HS-5 (cell line): ENCODE results near the gene SPATA31C1.
"Not testable (repeated sequence)": the region's sequence is repeated elsewhere in the genome, so short reads cannot be mapped to it uniquely, and the experiment has no call there.

Experiments used
- DNase-seq: peaks from one replicate; pipeline ENCODE4 v3.0.0-alpha.2; 2012; ENCODE audit warnings: low read depth

SPATA31C1 gene

DNA sequence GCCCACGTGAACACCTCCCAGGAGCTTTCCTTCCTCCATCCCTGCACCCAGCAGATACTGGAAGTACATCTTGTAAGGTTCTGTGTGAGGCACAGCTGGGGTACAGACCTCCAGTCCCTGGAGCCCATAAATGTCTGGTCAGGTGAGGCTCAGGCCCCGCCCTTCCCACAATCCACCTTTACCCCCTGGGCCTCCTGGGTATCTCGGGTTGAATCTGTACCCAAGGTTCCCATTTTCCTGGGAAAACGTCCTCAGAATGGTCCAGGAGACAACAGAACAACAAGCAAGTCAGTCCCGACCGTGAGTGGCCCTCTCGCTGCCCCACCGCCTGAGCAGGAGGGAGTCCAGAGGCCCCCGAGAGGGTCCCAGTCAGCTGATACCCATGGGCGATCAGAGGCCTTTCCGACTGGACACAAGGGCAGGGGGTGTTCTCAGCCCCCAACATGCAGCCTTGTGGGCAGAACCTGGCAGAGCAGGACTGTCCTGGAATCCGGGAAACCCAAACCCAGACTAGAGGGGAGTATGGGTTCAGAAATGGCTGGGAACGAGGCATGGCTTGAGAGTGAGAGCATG is 30.7 kb upstream of the SPATA31C1 start:
- no peak for DNase-seq

DNA sequence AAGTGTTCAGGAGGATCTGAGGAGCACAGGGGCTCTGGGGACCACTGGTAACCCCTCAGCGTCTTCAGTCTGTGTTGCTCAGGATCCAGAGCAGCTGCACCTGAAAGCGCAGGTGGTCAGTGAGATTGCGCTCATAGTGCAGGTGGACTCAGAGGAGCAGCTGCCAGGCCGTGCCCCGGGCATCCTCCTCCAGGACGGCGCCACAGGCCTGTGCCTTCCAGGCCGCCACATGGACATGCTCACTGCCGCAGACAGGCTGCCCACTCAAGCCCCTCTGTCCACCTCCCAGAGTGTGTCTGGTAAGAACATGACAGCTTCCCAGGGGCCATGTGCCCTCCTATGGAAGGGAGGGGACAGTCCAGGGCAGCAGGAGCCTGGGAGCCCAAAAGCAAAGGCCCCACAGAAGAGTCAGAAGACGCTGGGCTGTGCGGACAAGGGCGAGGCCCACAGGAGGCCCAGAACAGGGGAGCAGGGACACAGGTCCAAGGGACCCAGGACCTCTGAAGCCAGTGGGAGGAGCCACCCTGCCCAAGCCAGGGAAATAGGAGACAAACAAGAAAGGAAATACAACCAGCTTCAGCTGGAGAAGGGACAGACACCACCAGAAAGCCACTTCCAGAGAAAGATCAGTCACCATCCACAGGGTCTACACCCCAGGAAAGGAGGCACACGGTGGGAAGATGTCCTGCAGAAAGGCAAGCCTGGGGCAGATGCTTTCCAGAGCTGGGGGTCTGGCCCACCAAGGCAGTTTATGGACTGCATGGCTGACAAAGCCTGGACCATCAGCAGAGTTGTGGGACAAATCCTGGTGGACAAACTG is 29.9 kb upstream of the SPATA31C1 start:
- no peak for DNase-seq

DNA sequence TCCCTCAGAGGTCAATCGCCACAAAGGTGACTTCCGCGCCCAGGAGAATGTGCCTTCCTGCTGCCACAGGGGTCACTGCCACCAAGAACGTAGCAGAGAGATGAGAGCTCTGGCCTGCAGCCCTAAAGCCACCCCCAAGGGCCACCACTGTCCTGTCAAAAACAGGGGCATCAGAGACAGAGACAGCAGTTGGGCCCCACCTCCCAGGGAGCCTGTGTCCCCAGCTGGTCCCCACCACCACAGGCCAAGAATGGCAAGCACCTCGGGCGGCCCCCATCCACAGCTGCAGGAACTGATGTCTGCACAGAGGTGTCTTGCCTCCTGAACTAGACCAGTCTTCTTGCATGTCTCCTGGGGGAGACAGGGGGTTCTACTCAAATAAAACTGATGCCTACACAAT is 29.3 kb upstream of the SPATA31C1 start:
- DNase-seq, result no peak

- no peak for DNase-seq
Observed at GRCh38 chr9:87889065-87889881, 28.5 kb upstream of the SPATA31C1 start.

GRCh38 chr9:87889882-87890252 is 27.9 kb upstream of the SPATA31C1 start:
- DNase-seq, result no peak

GRCh38 chr9:87890837-87891236 is 26.9 kb upstream of the SPATA31C1 start:
- no peak for DNase-seq

DNA sequence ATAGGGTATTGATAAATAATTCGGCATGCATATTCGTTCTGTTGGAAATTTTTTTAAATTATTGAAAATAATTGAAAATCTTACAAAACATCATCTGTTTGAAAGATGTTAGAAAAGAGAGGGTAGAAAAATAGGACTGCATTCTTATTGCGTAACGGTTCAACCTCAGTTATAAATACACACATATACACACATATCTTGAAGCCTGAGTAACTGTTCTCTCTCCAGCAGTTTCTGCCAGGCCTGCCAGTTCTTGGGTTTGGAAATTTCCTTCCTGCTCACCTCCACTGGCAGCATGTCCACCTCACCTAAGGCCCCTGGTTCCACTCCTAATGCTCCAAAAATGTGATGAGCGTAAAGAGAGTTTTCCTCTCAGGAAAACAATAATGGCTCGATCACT is 26.0 kb upstream of the SPATA31C1 start:
- no peak for DNase-seq

- DNase-seq, result no peak
Observed at GRCh38 chr9:87892956-87893355, 24.8 kb upstream of the SPATA31C1 start.

DNA sequence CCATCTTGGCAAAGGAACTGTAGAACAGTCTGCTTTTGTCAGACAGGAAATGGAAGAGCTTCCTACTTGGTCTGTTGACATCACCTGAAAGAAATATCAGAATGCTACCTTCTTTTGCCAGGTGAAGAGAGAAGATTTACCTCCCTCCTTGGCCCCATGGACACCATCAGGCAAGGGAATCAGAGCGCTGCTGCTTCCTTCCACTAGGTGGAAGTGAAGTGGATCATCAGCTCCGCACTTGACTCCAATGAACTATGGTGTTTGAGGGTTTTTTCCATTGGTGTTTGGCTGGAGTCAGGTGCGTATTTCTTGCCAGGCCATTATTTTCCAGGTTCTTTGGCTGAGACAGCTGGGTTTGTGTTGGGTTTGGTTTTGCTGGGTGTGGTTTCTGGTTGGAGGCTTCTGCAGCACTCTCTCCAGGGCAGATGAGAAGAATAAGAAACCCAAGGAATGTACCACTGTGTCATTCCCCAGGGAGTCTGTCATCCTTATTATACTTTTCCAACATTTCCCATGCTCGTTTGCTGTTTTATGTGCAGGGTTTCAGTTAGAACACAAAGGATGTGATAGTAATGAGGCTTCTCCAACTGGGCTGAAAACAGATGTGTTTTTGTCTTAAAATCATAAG is 22.6 kb upstream of the SPATA31C1 start:
- no peak for DNase-seq

- DNase-seq, result no peak
Observed at GRCh38 chr9:87896891-87897290, 20.9 kb upstream of the SPATA31C1 start.

DNA sequence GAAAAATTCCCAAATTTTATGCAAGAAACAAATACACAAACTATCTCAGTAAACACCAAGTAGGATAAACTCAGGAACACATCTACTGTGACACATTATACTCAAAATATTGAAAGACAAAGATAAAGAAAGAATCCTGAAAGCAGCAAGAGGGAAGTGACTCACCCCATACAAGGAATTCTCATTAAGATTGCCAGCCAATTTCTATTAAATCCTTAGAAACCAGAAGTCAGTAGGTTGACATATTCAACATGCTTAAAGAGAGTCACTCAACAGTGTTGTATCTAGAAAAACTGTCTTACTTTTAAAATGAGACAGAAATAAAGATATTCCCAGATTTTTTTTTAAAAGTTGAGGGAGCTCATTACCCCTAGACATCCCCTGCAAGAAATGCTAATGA is 19.6 kb upstream of the SPATA31C1 start:
- DNase-seq, result peak; percentile 19

DNA sequence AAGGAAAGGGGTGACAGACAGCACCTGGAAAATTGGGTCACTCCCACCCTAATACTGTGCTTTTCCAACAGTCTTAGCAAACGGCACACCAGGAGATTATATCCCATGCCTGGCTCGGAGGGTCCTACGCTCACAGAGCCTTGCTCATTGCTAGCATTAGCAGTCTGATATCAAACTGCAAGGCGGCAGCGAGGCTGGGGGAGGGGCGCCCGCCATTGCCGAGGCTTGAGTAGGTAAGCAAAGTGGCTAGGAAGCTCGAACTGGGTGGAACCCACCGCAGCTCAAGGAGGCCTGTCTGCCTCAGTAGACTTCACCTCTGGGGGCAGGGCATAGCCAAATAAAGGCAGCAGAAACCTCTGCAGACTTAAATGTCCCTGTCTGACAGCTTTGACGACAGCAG is 15.4 kb upstream of the SPATA31C1 start:
- not testable (repeated sequence) for DNase-seq

GRCh38 chr9:87909310-87910041 is 8.3 kb upstream of the SPATA31C1 start:
- DNase-seq, result no peak

DNA sequence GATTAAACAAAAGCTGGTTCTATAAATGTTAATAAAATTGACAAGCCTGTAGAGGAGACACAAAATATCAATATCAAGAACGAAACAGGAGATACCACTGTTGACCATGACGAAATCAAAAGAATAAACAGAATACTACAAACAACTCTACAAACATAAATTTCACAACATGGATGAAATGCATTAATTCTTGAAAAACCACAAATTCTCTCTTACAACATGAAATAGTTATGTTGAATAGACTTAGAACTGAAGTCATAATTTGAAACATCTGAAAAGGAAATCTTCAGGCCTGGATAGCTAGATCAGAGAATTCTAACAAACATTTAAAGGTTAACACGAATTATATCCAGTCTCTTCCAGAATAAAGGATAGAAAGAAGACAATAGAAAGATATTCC is 6.9 kb upstream of the SPATA31C1 start:
- no peak for DNase-seq

DNA sequence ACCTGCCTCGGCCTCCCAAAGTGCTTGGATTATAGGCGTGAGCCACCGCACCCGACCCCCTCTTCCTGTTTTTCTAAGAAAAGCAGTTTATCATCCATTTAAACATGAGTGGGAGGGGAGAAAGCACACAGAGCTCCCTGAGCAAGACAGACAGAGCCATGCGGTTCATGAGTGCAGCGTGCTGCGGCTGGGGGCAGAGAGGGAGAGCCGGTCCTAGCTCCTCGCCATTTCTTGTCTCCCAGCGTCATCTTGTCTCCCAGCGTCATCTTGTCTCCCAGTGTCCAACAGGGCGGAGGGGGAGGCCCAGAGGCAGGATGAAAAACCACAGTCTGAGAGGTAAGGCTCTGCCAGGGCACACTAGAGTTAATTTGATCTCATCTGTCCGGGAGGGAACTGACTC is 1.3 kb downstream of the SPATA31C1 start:
- DNase-seq, result not testable (repeated sequence)

GRCh38 chr9:87921561-87921960 is 3.8 kb downstream of the SPATA31C1 start:
- not testable (repeated sequence) for DNase-seq

DNA sequence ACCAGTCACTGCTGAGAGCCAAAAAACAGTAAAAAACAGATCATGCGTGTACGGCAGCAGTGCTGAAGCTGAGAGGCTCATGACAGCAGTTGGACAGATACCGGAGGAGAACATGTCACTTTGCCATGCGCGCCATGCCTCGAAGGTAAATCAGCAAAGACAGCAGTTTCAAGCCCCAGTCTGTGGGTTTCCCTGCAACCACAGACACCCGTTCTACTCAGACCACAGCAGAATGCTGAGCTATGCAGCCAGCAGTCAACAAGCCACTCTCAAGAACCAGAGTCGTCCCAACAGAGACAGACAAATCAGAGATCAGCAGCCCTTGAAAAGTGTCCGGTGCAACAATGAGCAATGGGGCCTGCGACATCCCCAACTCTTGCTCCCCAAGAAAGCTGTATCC is 5.2 kb downstream of the SPATA31C1 start:
- not testable (repeated sequence) for DNase-seq

- not testable (repeated sequence) for DNase-seq
Observed at GRCh38 chr9:87924851-87925250, 7.1 kb downstream of the SPATA31C1 start.

- not testable (repeated sequence) for DNase-seq
Observed at GRCh38 chr9:87929152-87929551, 11.4 kb downstream of the SPATA31C1 start.

DNA sequence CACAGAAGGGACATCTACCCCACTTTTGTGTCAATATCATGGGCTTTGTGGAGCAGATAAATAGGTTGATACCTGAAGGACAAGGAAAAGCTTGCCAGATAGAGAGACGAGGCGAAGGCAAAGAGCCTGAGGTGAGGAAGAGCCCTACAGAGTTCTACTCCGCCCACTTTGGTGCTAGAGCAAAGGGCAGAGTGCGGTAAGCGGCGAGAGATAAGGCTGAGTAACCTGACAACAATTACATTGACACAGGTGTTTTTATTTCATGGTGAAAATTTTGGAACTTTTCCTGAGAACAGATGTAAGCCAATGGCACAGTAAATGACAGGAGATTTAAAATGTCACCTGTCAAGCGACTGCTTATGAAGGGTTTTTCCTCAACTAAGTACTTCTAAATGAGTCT is 16.7 kb downstream of the SPATA31C1 start:
- DNase-seq, result not testable (repeated sequence)

DNA sequence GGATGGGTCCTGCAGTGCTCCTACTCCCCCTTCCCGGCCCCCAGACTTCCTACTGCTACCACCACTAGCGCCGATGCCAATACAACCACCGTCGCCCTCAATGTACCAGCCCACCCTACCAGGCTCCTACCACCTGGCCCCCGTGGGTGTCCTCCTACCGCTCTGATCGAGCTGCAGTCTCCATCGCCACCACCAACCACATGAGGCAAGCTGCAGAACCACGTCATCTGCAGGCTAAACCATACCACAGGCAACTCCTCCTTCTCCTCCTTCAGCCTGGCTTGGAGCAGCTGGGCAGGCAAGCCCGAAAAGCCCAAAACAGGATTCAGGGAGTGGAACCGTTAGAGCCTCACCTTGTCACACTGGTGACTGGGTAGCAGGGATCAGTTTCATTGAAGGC is 19.6 kb downstream of the SPATA31C1 start:
- not testable (repeated sequence) for DNase-seq

GRCh38 chr9:87937918-87938317 is 20.2 kb downstream of the SPATA31C1 start:
- DNase-seq, result not testable (repeated sequence)
